KMS-11 (cell line): ENCODE measurements around the gene KRTAP5-3.

ENCODE experiments used
- H2AFZ ChIP-seq: fragments of 200-600 bp; sonication (generic); 2 replicates; pipeline ENCODE4 v1.6.1; 2016; ENCODE audit warnings: antibody characterized with exemption, mixed run types, low read depth
- H3K27ac ChIP-seq: fragments of 200-600 bp; sonication (generic); 2 replicates; pipeline ENCODE4 v1.6.1; 2016; ENCODE audit warnings: mild to moderate bottlenecking, mixed run types
- H3K27me3 ChIP-seq: fragments of 200-600 bp; sonication (generic); 2 replicates; pipeline ENCODE4 v1.6.1; 2017; ENCODE audit warnings: mild to moderate bottlenecking, low read depth, mixed run types, moderate library complexity; ENCODE audit not compliant: insufficient read depth
- H3K36me3 ChIP-seq: fragments of 200-600 bp; sonication (generic); 2 replicates; pipeline ENCODE4 v1.6.1; 2017; ENCODE audit warnings: mild to moderate bottlenecking, mixed run types; ENCODE audit not compliant: insufficient read depth
- H3K4me1 ChIP-seq: fragments of 200-600 bp; sonication (generic); 2 replicates; pipeline ENCODE4 v1.6.1; 2016; ENCODE audit warnings: mild to moderate bottlenecking, low read depth, mixed run types; ENCODE audit not compliant: poor library complexity, severe bottlenecking
- H3K4me2 ChIP-seq: fragments of 200-600 bp; sonication (generic); 2 replicates; pipeline ENCODE4 v1.7.0; 2016; ENCODE audit warnings: mild to moderate bottlenecking, mixed run types
- H3K4me3 ChIP-seq: fragments of 200-600 bp; sonication (generic); IDR thresholded peaks from 2 replicates; pipeline ENCODE4 v1.6.1; 2017; ENCODE audit warnings: low read depth, low read length, mixed read lengths; ENCODE audit not compliant: insufficient read depth
- H3K79me2 ChIP-seq: fragments of 200-600 bp; sonication (generic); 2 replicates; pipeline ENCODE4 v1.6.1; 2016; ENCODE audit warnings: low read depth, mixed run types; ENCODE audit not compliant: insufficient read depth
- H3K9ac ChIP-seq: fragments of 200-600 bp; sonication (generic); 2 replicates; pipeline ENCODE4 v1.6.1; 2016; ENCODE audit warnings: mild to moderate bottlenecking, mixed run types
- H4K20me1 ChIP-seq: fragments of 200-600 bp; sonication (generic); 2 replicates; pipeline ENCODE4 v1.6.1; 2016; ENCODE audit warnings: mild to moderate bottlenecking, mixed run types; ENCODE audit not compliant: insufficient read depth
- CTCF ChIP-seq: fragments of 200-600 bp; sonication (generic); conservative IDR thresholded peaks from 2 replicates; pipeline ENCODE4 v1.6.1; 2017; ENCODE audit warnings: low read depth, mild to moderate bottlenecking, antibody characterized with exemption, low read length, moderate library complexity, mixed read lengths

The KRTAP5-3 gene

GRCh38 chr11:1560649-1561251 is 47.5 kb downstream of the KRTAP5-3 start:
- no peaks in the 10 kb centered on the region for H3K79me2 ChIP-seq
- no peak for TF ChIP-seq CTCF
- H3K36me3 ChIP-seq = no peaks in the 10 kb centered on the region
- H3K27ac ChIP-seq = no peak overlapping the region
- no peak overlapping the region for H3K4me3 ChIP-seq
- H2AFZ ChIP-seq = no peak overlapping the region
- no peaks in the 10 kb centered on the region for H3K27me3 ChIP-seq
- H3K4me2 ChIP-seq = no peak overlapping the region
- H4K20me1 ChIP-seq = no peaks in the 10 kb centered on the region
- no peak overlapping the region for H3K9ac ChIP-seq
- H3K4me1 ChIP-seq = no peaks in the 10 kb centered on the region

- no peak for TF ChIP-seq CTCF
- Histone ChIP-seq H3K9ac (no peak overlapping the region), H3K27me3 (no peaks in the 10 kb centered on the region), H2AFZ (no peak overlapping the region), H3K79me2 (no peaks in the 10 kb centered on the region), H3K4me3 (no peak overlapping the region), H3K36me3 (no peaks in the 10 kb centered on the region), H3K27ac (no peak overlapping the region), H3K4me2 (no peak overlapping the region), H3K4me1 (no peaks in the 10 kb centered on the region), H4K20me1 (no peaks in the 10 kb centered on the region)
Measured at GRCh38 chr11:1560002-1560648, 48.1 kb downstream of the KRTAP5-3 start.

- no peaks in the 10 kb centered on the region for H4K20me1 ChIP-seq
- H3K4me2 ChIP-seq = no peak overlapping the region
- no peak overlapping the region for H2AFZ ChIP-seq
- no peak overlapping the region for H3K27ac ChIP-seq
- no peak overlapping the region for H3K9ac ChIP-seq
- TF ChIP-seq CTCF = no peak
- no peaks in the 10 kb centered on the region for H3K79me2 ChIP-seq
- no peaks in the 10 kb centered on the region for H3K4me1 ChIP-seq
- no peaks in the 10 kb centered on the region for H3K36me3 ChIP-seq
- no peak overlapping the region for H3K4me3 ChIP-seq
- H3K27me3 ChIP-seq = peaks cover 5% of the 10 kb centered on the region; the same call in 1 of the 2 replicates
Measured at GRCh38 chr11:1559111-1559951, 48.9 kb downstream of the KRTAP5-3 start.

- no peak overlapping the region for H3K27ac ChIP-seq
- no peaks in the 10 kb centered on the region for H4K20me1 ChIP-seq
- H3K4me2 ChIP-seq = no peak overlapping the region
- H3K4me1 ChIP-seq = no peaks in the 10 kb centered on the region
- no peak overlapping the region for H3K4me3 ChIP-seq
- H2AFZ ChIP-seq = no peak overlapping the region
- peaks cover 9% of the 10 kb centered on the region; the same call in 1 of the 2 replicates for H3K27me3 ChIP-seq
- no peaks in the 10 kb centered on the region for H3K36me3 ChIP-seq
- no peak for TF ChIP-seq CTCF
- H3K9ac ChIP-seq = no peak overlapping the region
- no peaks in the 10 kb centered on the region for H3K79me2 ChIP-seq
Measured at GRCh38 chr11:1558775-1559110, 49.5 kb downstream of the KRTAP5-3 start.
